WTC11 (cell line): ENCODE data around the gene RCAN3.
A peak's percentile ranks its signal among the peaks of the same experiment; 100 is the strongest.

ENCODE experiments used
- E2F5 ChIP-seq: sonication (generic); formaldehyde crosslinking; IDR thresholded peaks from 2 replicates; pipeline ENCODE4 v1.8.1; 2022; ENCODE audit warnings: mild to moderate bottlenecking, moderate library complexity, missing genetic modification reagents
- JUN ChIP-seq: sonication (generic); formaldehyde crosslinking; IDR thresholded peaks from 2 replicates; pipeline ENCODE4 v1.8.0; 2023; ENCODE audit warnings: mild to moderate bottlenecking, missing genetic modification reagents
- KAT7 ChIP-seq: sonication (generic); formaldehyde crosslinking; IDR thresholded peaks from 2 replicates; pipeline ENCODE4 v1.8.1; 2023; ENCODE audit warnings: missing genetic modification reagents, mild to moderate bottlenecking, borderline replicate concordance
- NR2C2 ChIP-seq: sonication (generic); formaldehyde crosslinking; IDR thresholded peaks from 2 replicates; pipeline ENCODE4 v1.8.0; 2022; ENCODE audit warnings: mild to moderate bottlenecking, missing genetic modification reagents
- SMAD4 ChIP-seq: sonication (generic); formaldehyde crosslinking; IDR thresholded peaks from 2 replicates; pipeline ENCODE4 v1.8.0; 2022; ENCODE audit warnings: mild to moderate bottlenecking, missing genetic modification reagents
- TCF7 ChIP-seq: sonication (generic); formaldehyde crosslinking; IDR thresholded peaks from 2 replicates; pipeline ENCODE4 v1.8.0; 2022; ENCODE audit warnings: mild to moderate bottlenecking, low read depth, missing genetic modification reagents, moderate library complexity
- ZNF423 ChIP-seq: fragments of 250-450 bp; sonication (Bioruptor Pico); IDR thresholded peaks from 2 replicates; pipeline ENCODE4 v2.1.2; 2022; ENCODE audit warnings: mild to moderate bottlenecking, moderate library complexity
- TF ChIP-seq, protein P1 (sequence below): fragments of 200-600 bp; IDR thresholded peaks from 2 replicates; pipeline ENCODE4 v1.8.0; 2022; ENCODE audit warnings: antibody characterized with exemption
- TF ChIP-seq, protein P2 (sequence below): fragments of 250-450 bp; sonication (Bioruptor Pico); IDR thresholded peaks from 2 replicates; pipeline ENCODE4 v2.1.2; 2022; ENCODE audit warnings: mild to moderate bottlenecking, moderate library complexity
- TF ChIP-seq, protein P3 (sequence below): sonication (generic); formaldehyde crosslinking; IDR thresholded peaks from 2 replicates; pipeline ENCODE4 v1.8.1; 2022; ENCODE audit warnings: missing genetic modification reagents, borderline replicate concordance
- TF ChIP-seq, protein P4 (sequence below): sonication (generic); formaldehyde crosslinking; conservative IDR thresholded peaks from 2 replicates; pipeline ENCODE4 v1.8.1; 2022; ENCODE audit warnings: mild to moderate bottlenecking, missing genetic modification reagents
- TF ChIP-seq, protein P5 (sequence below): fragments of 250-450 bp; sonication (Bioruptor Pico); IDR thresholded peaks from 2 replicates; pipeline ENCODE4 v1.9.0; 2021; ENCODE audit warnings: moderate library complexity, mild to moderate bottlenecking, inconsistent platforms, borderline replicate concordance

GRCh38 chr1:24541711-24542346 is 39.2 kb downstream of the RCAN3 start:
- TF ChIP-seq, protein P1, sequence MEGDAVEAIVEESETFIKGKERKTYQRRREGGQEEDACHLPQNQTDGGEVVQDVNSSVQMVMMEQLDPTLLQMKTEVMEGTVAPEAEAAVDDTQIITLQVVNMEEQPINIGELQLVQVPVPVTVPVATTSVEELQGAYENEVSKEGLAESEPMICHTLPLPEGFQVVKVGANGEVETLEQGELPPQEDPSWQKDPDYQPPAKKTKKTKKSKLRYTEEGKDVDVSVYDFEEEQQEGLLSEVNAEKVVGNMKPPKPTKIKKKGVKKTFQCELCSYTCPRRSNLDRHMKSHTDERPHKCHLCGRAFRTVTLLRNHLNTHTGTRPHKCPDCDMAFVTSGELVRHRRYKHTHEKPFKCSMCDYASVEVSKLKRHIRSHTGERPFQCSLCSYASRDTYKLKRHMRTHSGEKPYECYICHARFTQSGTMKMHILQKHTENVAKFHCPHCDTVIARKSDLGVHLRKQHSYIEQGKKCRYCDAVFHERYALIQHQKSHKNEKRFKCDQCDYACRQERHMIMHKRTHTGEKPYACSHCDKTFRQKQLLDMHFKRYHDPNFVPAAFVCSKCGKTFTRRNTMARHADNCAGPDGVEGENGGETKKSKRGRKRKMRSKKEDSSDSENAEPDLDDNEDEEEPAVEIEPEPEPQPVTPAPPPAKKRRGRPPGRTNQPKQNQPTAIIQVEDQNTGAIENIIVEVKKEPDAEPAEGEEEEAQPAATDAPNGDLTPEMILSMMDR: peak; percentile 92
- TF ChIP-seq, protein P2, sequence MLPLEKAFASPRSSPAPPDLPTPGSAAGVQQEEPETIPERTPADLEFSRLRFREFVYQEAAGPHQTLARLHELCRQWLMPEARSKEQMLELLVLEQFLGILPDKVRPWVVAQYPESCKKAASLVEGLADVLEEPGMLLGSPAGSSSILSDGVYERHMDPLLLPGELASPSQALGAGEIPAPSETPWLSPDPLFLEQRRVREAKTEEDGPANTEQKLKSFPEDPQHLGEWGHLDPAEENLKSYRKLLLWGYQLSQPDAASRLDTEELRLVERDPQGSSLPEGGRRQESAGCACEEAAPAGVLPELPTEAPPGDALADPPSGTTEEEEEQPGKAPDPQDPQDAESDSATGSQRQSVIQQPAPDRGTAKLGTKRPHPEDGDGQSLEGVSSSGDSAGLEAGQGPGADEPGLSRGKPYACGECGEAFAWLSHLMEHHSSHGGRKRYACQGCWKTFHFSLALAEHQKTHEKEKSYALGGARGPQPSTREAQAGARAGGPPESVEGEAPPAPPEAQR (CRISPR knock-in tag): no peak
- TF ChIP-seq, protein P3, sequence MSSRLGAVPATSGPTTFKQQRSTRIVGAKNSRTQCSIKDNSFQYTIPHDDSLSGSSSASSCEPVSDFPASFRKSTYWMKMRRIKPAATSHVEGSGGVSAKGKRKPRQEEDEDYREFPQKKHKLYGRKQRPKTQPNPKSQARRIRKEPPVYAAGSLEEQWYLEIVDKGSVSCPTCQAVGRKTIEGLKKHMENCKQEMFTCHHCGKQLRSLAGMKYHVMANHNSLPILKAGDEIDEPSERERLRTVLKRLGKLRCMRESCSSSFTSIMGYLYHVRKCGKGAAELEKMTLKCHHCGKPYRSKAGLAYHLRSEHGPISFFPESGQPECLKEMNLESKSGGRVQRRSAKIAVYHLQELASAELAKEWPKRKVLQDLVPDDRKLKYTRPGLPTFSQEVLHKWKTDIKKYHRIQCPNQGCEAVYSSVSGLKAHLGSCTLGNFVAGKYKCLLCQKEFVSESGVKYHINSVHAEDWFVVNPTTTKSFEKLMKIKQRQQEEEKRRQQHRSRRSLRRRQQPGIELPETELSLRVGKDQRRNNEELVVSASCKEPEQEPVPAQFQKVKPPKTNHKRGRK: no peak
- TF ChIP-seq, protein P4, sequence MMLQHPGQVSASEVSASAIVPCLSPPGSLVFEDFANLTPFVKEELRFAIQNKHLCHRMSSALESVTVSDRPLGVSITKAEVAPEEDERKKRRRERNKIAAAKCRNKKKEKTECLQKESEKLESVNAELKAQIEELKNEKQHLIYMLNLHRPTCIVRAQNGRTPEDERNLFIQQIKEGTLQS (CRISPR knock-in tag): no peak
- TF ChIP-seq, protein P5, sequence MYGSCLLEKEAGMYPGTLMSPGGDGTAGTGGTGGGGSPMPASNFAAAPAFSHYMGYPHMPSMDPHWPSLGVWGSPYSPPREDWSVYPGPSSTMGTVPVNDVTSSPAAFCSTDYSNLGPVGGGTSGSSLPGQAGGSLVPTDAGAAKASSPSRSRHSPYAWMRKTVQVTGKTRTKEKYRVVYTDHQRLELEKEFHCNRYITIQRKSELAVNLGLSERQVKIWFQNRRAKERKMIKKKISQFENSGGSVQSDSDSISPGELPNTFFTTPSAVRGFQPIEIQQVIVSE (CRISPR knock-in tag): no peak
- TF ChIP-seq ZNF423: no peak
- TF ChIP-seq SMAD4 (CRISPR knock-in tag): no peak
- TF ChIP-seq KAT7 (CRISPR knock-in tag): no peak
- TF ChIP-seq NR2C2 (CRISPR knock-in tag): no peak
- no peak for TF ChIP-seq E2F5 (CRISPR knock-in tag)
- no peak for TF ChIP-seq JUN (CRISPR knock-in tag)
- TF ChIP-seq TCF7 (CRISPR knock-in tag): no peak
